Measurements from ENCODE around the gene LENG9.

The LENG9 gene

DNA sequence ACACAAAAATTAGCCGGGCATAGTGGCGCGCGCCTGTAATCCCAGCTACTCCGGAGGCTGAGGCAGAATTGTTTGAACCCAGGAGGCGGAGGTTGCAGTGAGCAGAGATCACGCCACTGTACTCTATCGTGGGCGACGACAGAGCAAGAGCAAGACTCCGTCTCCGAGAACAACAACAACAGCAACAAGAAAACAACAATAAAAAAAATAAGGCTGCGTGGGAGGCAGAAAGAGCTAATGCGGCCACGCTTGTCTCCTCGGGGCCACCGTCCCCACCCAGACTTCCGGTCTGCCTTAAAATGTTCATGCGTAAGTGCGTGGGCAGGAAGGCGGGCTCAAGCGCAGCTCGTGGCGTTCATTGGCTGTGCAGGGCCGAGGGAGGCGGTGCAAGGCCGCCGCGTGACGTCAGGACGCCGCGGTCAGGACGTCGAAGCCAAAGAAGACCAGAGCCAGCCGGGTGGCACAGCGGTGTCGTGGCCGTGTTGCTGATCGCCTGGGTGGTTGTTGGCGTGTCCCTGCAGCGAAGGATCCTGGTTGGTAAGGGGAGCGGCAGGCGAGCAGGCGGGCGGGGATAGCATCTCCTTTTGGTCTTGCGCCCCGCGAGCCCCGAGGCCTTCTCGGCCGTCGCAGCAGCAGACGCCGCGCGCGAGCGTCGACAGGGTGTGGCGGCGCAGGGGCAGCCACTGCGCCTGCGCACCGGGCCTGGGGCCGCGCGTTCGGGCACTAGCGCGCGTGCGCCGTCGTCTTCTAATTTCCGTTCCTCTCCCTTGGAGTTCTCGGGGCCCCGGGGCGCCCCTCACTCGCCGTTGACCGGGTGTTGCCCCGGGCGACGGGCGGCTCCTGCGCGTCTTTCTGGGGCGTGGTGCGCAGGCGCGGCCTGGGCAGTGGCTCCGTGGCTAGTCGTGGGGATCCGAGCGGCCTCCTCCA lies 14.5 kb downstream of the LENG9 start, which contains the start of gene LENG8 (continued):
- TF ChIP-seq ZNF341 (tag by site-specific recombination; IDR thresholded peaks at IDR 0.05; ENCODE audit: low read depth): peak; percentile 51; the same call in 1 of the 2 replicates
- 0 out of 2 replicates have a peak, but pooled peaks have one; percentile 56 for TF ChIP-seq KLF9 (tag by site-specific recombination; IDR thresholded peaks at IDR 0.05; ENCODE audit: low read depth)
- TF ChIP-seq, protein P1, sequence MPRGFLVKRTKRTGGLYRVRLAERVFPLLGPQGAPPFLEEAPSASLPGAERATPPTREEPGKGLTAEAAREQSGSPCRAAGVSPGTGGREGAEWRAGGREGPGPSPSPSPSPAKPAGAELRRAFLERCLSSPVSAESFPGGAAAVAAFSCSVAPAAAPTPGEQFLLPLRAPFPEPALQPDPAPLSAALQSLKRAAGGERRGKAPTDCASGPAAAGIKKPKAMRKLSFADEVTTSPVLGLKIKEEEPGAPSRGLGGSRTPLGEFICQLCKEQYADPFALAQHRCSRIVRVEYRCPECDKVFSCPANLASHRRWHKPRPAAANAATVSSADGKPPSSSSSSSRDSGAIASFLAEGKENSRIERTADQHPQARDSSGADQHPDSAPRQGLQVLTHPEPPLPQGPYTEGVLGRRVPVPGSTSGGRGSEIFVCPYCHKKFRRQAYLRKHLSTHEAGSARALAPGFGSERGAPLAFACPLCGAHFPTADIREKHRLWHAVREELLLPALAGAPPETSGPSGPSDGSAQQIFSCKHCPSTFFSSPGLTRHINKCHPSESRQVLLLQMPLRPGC (tag by site-specific recombination; IDR thresholded peaks at IDR 0.05): 0 out of 2 replicates have a peak, but pooled peaks have one; percentile 12
- TF ChIP-seq ZNF433 (tag by site-specific recombination; IDR thresholded peaks at IDR 0.05; ENCODE audit: low read depth): no peak
- TF ChIP-seq ZNF169 (tag by site-specific recombination; IDR thresholded peaks at IDR 0.05): no peak
- TF ChIP-seq, protein P2, sequence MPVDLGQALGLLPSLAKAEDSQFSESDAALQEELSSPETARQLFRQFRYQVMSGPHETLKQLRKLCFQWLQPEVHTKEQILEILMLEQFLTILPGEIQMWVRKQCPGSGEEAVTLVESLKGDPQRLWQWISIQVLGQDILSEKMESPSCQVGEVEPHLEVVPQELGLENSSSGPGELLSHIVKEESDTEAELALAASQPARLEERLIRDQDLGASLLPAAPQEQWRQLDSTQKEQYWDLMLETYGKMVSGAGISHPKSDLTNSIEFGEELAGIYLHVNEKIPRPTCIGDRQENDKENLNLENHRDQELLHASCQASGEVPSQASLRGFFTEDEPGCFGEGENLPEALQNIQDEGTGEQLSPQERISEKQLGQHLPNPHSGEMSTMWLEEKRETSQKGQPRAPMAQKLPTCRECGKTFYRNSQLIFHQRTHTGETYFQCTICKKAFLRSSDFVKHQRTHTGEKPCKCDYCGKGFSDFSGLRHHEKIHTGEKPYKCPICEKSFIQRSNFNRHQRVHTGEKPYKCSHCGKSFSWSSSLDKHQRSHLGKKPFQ (tag by site-specific recombination; IDR thresholded peaks at IDR 0.05): no peak
- TF ChIP-seq ZNF266 (tag by site-specific recombination; IDR thresholded peaks at IDR 0.05; ENCODE audit: low read depth): no peak
- no peak for TF ChIP-seq ZNF791 (tag by site-specific recombination; IDR thresholded peaks at IDR 0.05)
- no peak for TF ChIP-seq ZNF140 (tag by site-specific recombination; IDR thresholded peaks at IDR 0.05)
- TF ChIP-seq ZNF677 (tag by site-specific recombination; IDR thresholded peaks at IDR 0.05): no peak
- TF ChIP-seq ZNF521 (tag by site-specific recombination; IDR thresholded peaks at IDR 0.05): no peak
- TF ChIP-seq ZNF626 (tag by site-specific recombination; IDR thresholded peaks at IDR 0.05): no peak
- peak; percentile 82 for TF ChIP-seq ZBTB20 (tag by site-specific recombination; IDR thresholded peaks at IDR 0.05)
- peak; percentile 46; the same call in 1 of the 2 replicates for TF ChIP-seq ZEB2 (tag by site-specific recombination; IDR thresholded peaks at IDR 0.05)
- TF ChIP-seq BCL11A (tag by site-specific recombination; IDR thresholded peaks at IDR 0.05; ENCODE audit: low read depth): no peak
- TF ChIP-seq ZBTB1 (tag by site-specific recombination; IDR thresholded peaks at IDR 0.05): no peak
- TF ChIP-seq KLF8 (tag by site-specific recombination; IDR thresholded peaks at IDR 0.05): peak; percentile 87
- 0 out of 2 replicates have a peak, but pooled peaks have one; percentile 12 for TF ChIP-seq ZNF610 (tag by site-specific recombination; IDR thresholded peaks at IDR 0.05; ENCODE audit: borderline replicate concordance)
- TF ChIP-seq ZSCAN30 (tag by site-specific recombination; IDR thresholded peaks at IDR 0.05): 0 out of 2 replicates have a peak, but pooled peaks have one; percentile 44
- no peak for TF ChIP-seq SALL2 (tag by site-specific recombination; IDR thresholded peaks at IDR 0.05; ENCODE audit: borderline replicate concordance)
- no peak for TF ChIP-seq ZFP3 (tag by site-specific recombination; IDR thresholded peaks at IDR 0.05; ENCODE audit: low read depth)
- TF ChIP-seq ZBTB21 (tag by site-specific recombination; IDR thresholded peaks at IDR 0.05): peak; percentile 97
- TF ChIP-seq ZNF2 (tag by site-specific recombination; IDR thresholded peaks at IDR 0.05): no peak
- TF ChIP-seq ZNF146 (tag by site-specific recombination; IDR thresholded peaks at IDR 0.05): no peak
- TF ChIP-seq BCL11B (tag by site-specific recombination; IDR thresholded peaks at IDR 0.05; ENCODE audit: low read depth): no peak
- no peak for TF ChIP-seq ZNF416 (tag by site-specific recombination; IDR thresholded peaks at IDR 0.05)
- TF ChIP-seq GLI2 (tag by site-specific recombination; IDR thresholded peaks at IDR 0.05; ENCODE audit: borderline replicate concordance, low read depth): no peak
- TF ChIP-seq ZNF544 (tag by site-specific recombination; IDR thresholded peaks at IDR 0.05): no peak
- TF ChIP-seq ZNF394 (tag by site-specific recombination; IDR thresholded peaks at IDR 0.05; ENCODE audit: borderline replicate concordance): peak; percentile 99
- TF ChIP-seq, protein P3, sequence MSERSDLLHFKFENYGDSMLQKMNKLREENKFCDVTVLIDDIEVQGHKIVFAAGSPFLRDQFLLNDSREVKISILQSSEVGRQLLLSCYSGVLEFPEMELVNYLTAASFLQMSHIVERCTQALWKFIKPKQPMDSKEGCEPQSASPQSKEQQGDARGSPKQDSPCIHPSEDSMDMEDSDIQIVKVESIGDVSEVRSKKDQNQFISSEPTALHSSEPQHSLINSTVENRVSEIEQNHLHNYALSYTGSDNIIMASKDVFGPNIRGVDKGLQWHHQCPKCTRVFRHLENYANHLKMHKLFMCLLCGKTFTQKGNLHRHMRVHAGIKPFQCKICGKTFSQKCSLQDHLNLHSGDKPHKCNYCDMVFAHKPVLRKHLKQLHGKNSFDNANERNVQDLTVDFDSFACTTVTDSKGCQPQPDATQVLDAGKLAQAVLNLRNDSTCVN (tag by site-specific recombination; optimal IDR thresholded peaks at IDR 0.05): peak; percentile 86
- no peak for TF ChIP-seq ZNF529 (tag by site-specific recombination; IDR thresholded peaks at IDR 0.05; ENCODE audit: insufficient replicate concordance)
- TF ChIP-seq, protein P4, sequence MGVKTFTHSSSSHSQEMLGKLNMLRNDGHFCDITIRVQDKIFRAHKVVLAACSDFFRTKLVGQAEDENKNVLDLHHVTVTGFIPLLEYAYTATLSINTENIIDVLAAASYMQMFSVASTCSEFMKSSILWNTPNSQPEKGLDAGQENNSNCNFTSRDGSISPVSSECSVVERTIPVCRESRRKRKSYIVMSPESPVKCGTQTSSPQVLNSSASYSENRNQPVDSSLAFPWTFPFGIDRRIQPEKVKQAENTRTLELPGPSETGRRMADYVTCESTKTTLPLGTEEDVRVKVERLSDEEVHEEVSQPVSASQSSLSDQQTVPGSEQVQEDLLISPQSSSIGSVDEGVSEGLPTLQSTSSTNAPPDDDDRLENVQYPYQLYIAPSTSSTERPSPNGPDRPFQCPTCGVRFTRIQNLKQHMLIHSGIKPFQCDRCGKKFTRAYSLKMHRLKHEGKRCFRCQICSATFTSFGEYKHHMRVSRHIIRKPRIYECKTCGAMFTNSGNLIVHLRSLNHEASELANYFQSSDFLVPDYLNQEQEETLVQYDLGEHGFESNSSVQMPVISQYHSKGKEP (tag by site-specific recombination; IDR thresholded peaks at IDR 0.05): peak; percentile 11; the same call in 1 of the 2 replicates
- TF ChIP-seq, protein P5, sequence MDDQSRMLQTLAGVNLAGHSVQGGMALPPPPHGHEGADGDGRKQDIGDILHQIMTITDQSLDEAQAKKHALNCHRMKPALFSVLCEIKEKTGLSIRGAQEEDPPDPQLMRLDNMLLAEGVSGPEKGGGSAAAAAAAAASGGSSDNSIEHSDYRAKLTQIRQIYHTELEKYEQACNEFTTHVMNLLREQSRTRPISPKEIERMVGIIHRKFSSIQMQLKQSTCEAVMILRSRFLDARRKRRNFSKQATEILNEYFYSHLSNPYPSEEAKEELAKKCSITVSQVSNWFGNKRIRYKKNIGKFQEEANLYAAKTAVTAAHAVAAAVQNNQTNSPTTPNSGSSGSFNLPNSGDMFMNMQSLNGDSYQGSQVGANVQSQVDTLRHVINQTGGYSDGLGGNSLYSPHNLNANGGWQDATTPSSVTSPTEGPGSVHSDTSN (CRISPR knock-in tag; IDR thresholded peaks at IDR 0.05): peak; percentile 91; the same call in 1 of the 2 replicates
